ENCODE data around the gene DUSP16.

GRCh38 chr12:12476857-12477531 lies 85.7 kb downstream of the DUSP16 start:
- TF ChIP-seq CTCF (IDR thresholded peaks at IDR 0.05): no peak
- TF ChIP-seq POLR2A (IDR thresholded peaks at IDR 0.05): no peak
